HepG2 (cell line): ENCODE data around the gene ASB7. TPM values are rescaled to one million over a fixed set of nuclear protein-coding genes. Genes with fewer than 3 reads are reported as not detected.

ENCODE experiments used
- ATAC-seq: fragments of 200-7000 bp; cut with Tn5 transposase; 3 replicates; pipeline ENCODE4 v1.9.1; 2020; ENCODE audit warnings: mild to moderate bottlenecking, moderate library complexity
- BruUV-seq: library from RNA; stranded (reverse); fragments of 400-500 nt; replicated peaks from 2 replicates; lab custom pipeline; 2021; lab: Mats Ljungman, UMichigan
- CTCF ChIA-PET: fragments of 300-600 bp; formaldehyde crosslinking; extraction: SDS; loops from one replicate; lab custom pipeline; 2021; ENCODE audit warnings: low total read pairs, inconsistent platforms, low intra/inter-chr PET ratio; lab: Yijun Ruan, JAX
- POLR2A ChIA-PET: fragments of 350-600 bp; sonication (Branson Sonifier 250); formaldehyde crosslinking; loops from one replicate; lab custom pipeline; 2020; ENCODE audit warnings: antibody characterized with exemption, inconsistent platforms; lab: Yijun Ruan, JAX
- DNase-seq: peaks from one replicate; pipeline ENCODE4 v3.0.0-alpha.2; 2015; ENCODE audit warnings: low spot score
- FAIRE-seq: peaks from 3 replicates; lab custom pipeline; 2011; peaks lifted over from hg19 to GRCh38; lab: Jason Lieb, UNC
- H2AFZ ChIP-seq: one replicate; pipeline ENCODE4 v1.6.1; 2011; ENCODE audit warnings: low read length, inconsistent platforms
- H3K27ac ChIP-seq: fragments of 300-600 bp; 3 replicates; pipeline ENCODE4 v1.8.0; 2011; ENCODE audit warnings: mixed run types, mild to moderate bottlenecking, mixed read lengths, low read length, inconsistent platforms; ENCODE audit not compliant: insufficient read depth; ENCODE audit errors: extremely low read length
- H3K27me3 ChIP-seq, 2 experiments: fragments of 200-600 bp in 1 of 2; 2 replicates in 1 of 2; 3 replicates in 1 of 2; pipeline versions ENCODE4 v1.6.0 to v1.8.0; 2011; ENCODE audit warnings: low read length in 2 of 2, mild to moderate bottlenecking in 2 of 2, moderate library complexity in 2 of 2, inconsistent platforms in 1 of 2; ENCODE audit not compliant: insufficient read depth in 2 of 2, control insufficient read depth in 1 of 2
- H3K36me3 ChIP-seq, 2 experiments: fragments of 200-600 bp in 1 of 2; replicated peaks in 1 of 2; 2 replicates in 1 of 2; 3 replicates in 1 of 2; pipeline versions ENCODE4 v1.5.1 to v1.8.0; 2011; ENCODE audit warnings: low read length in 2 of 2, inconsistent platforms in 1 of 2; ENCODE audit not compliant: insufficient read depth in 2 of 2, control insufficient read depth in 1 of 2
- H3K4me1 ChIP-seq: 2 replicates; pipeline ENCODE4 v1.5.1; 2012; ENCODE audit warnings: low read length, inconsistent platforms; ENCODE audit not compliant: insufficient read depth
- H3K4me2 ChIP-seq: 2 replicates; pipeline ENCODE4 v1.6.0; 2011; ENCODE audit warnings: low read depth, low read length, inconsistent platforms
- H3K4me3 ChIP-seq, 3 experiments: fragments of 200-600 bp in 1 of 3; sonication (generic), shearing (Covaris generic) in 1 of 3; replicated peaks in 1 of 3; 2 replicates each; pipeline ENCODE4 v1.5.1; 2011 to 2016; ENCODE audit warnings: low read length in 3 of 3, inconsistent platforms in 2 of 3, low read depth in 2 of 3, mild to moderate bottlenecking in 2 of 3, control low read depth in 1 of 3, mixed read lengths in 1 of 3; ENCODE audit not compliant: insufficient read depth in 1 of 3
- H3K79me2 ChIP-seq: one replicate; pipeline ENCODE4 v1.6.1; 2011; ENCODE audit warnings: low read length, inconsistent platforms; ENCODE audit not compliant: insufficient read depth
- H3K9ac ChIP-seq: 2 replicates; pipeline ENCODE4 v1.6.0; 2011; ENCODE audit warnings: mild to moderate bottlenecking, low read depth, low read length, inconsistent platforms; ENCODE audit not compliant: insufficient read depth
- H3K9me3 ChIP-seq: 2 replicates; pipeline ENCODE4 v1.5.1; 2012; ENCODE audit warnings: mild to moderate bottlenecking, low read length
- H4K20me1 ChIP-seq: 2 replicates; pipeline ENCODE4 v1.6.0; 2011; ENCODE audit warnings: inconsistent platforms, mild to moderate bottlenecking, low read length, moderate library complexity; ENCODE audit not compliant: insufficient read depth
- AGO1 ChIP-seq: fragments of 200-400 bp; formaldehyde crosslinking; IDR thresholded peaks from 2 replicates; pipeline ENCODE4 v1.6.1; 2017; ENCODE audit warnings: mild to moderate bottlenecking, low read depth, low read length, moderate library complexity; ENCODE audit not compliant: poor library complexity, severe bottlenecking
- BRD4 ChIP-seq: sonication (generic); formaldehyde crosslinking; IDR thresholded peaks from 2 replicates; pipeline ENCODE4 v1.4.0; 2020; ENCODE audit warnings: missing genetic modification reagents
- HES4 ChIP-seq: sonication (generic); formaldehyde crosslinking; IDR thresholded peaks from 2 replicates; pipeline ENCODE4 v1.9.0; 2021; ENCODE audit warnings: mild to moderate bottlenecking, missing genetic modification reagents, borderline replicate concordance
- MBNL3 ChIP-seq: fragments of 250-450 bp; sonication (Bioruptor Pico); conservative IDR thresholded peaks from 2 replicates; pipeline ENCODE4 v1.8.0; 2022; ENCODE audit warnings: mild to moderate bottlenecking, inconsistent platforms
- NFE2L1 ChIP-seq: sonication (generic); formaldehyde crosslinking; IDR thresholded peaks from 2 replicates; pipeline ENCODE4 v1.4.0; 2020; ENCODE audit warnings: missing genetic modification reagents, mild to moderate bottlenecking, borderline replicate concordance
- PHF21A ChIP-seq: sonication (generic); formaldehyde crosslinking; IDR thresholded peaks from 2 replicates; pipeline ENCODE4 v1.5.0; 2020; ENCODE audit warnings: mild to moderate bottlenecking, missing genetic modification reagents
- SSRP1 ChIP-seq: IDR thresholded peaks from 2 replicates; pipeline ENCODE4 v1.6.1; 2016; ENCODE audit warnings: control low read depth
- ZNF143 ChIP-seq: sonication (generic); formaldehyde crosslinking; IDR thresholded peaks from 2 replicates; pipeline ENCODE4 v1.4.0; 2020; ENCODE audit warnings: missing genetic modification reagents
- ZNF3 ChIP-seq: IDR thresholded peaks from 2 replicates; pipeline ENCODE4 v1.7.0; 2017; ENCODE audit warnings: inconsistent platforms
- ZNF558 ChIP-seq: sonication (generic); formaldehyde crosslinking; IDR thresholded peaks from 2 replicates; pipeline ENCODE4 v1.9.0; 2022; ENCODE audit warnings: mild to moderate bottlenecking, missing genetic modification reagents, borderline replicate concordance
- WGBS: methylation state at CpG from one replicate; pipeline ENCODE4 v1.1.6; 2017; ENCODE audit warnings: low lambda C conversion rate; 5-methylcytosine and 5-hydroxymethylcytosine counted together
- in situ Hi-C: cut with HindIII; loops from 2 replicates; pipeline ENCODE4 v1.10.0; 2017; ENCODE audit warnings: low pct_unique_long_range_greater_than_20kb; ENCODE audit not compliant: extremely low pct_ligation_motif_present
- intact Hi-C: fragments of 100-400 bp; cut with micrococcal nuclease; formaldehyde crosslinking; loops from one replicate; pipeline ENCODE4 v1.10.0; 2022; ENCODE audit not compliant: unreplicated experiment
- polyA plus RNA-seq, 8 experiments: library from polyadenylated mRNA; depleted of rRNA in 3 of 8; stranded (reverse) in 7 of 8; unstranded in 1 of 8; fragments of >200 nt; fragmentation: Illumina TruSeq in 4 of 8; extraction: Trizol in 4 of 8; gene quantifications; 2 replicates each; pipeline versions ENCODE4 v1.2.1 to v1.2.3, GENCODE V29; 2011 to 2016; ENCODE audit warnings: low read depth in 4 of 8, missing spikeins in 1 of 8, mixed read lengths in 1 of 8; ENCODE audit not compliant: insufficient read depth in 1 of 8
- total RNA-seq, 5 experiments: library from RNA; depleted of rRNA; stranded (reverse); fragments of >200 nt; fragmentation: Illumina TruSeq; extraction: Trizol; gene quantifications; 2 replicates each; pipeline ENCODE4 v1.2.3, GENCODE V29; 2016; ENCODE audit warnings: low read depth in 1 of 5
- TF ChIP-seq, protein P1 (sequence below): fragments of 450-650 bp; IDR thresholded peaks from 2 replicates; pipeline ENCODE4 v1.6.1; 2017; ENCODE audit warnings: mild to moderate bottlenecking
- TF ChIP-seq, protein P2 (sequence below): sonication (generic); formaldehyde crosslinking; IDR thresholded peaks from 2 replicates; pipeline ENCODE4 v1.4.0; 2020; ENCODE audit warnings: mild to moderate bottlenecking, missing genetic modification reagents

Gene ASB7
- total and polyA plus RNA-seq, 2 of the 13 experiments (the other 11 are each of a cell fraction or from before 2014, with no cell fraction given) = 7.7 to 12.1 TPM

DNA sequence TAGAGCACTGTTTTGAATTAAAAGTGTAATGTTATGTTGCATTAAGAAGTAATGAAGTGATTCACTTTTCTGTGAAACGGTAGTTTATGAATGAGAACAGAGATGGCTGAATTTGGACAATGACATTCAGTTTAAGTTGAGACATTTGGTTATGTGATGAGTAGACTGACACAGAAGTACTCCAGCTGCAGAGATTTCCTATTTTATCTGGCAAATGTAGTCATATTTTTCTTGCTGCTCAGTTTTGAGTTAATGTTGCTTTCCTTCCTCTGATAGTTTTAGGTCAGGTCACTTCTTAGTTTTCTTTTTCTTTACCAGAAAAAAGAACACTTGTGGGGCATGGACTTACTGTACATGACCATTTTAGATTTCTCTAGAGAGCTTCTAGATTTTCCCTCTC, 51.2 kb downstream of the ASB7 start (continued):
- no peak for TF ChIP-seq BRD4 (CRISPR knock-in tag)
- TF ChIP-seq PHF21A (CRISPR knock-in tag) = no peak
- no peak for TF ChIP-seq MBNL3 (CRISPR knock-in tag)
- TF ChIP-seq ZNF143 (CRISPR knock-in tag) = no peak
- TF ChIP-seq, protein P1, sequence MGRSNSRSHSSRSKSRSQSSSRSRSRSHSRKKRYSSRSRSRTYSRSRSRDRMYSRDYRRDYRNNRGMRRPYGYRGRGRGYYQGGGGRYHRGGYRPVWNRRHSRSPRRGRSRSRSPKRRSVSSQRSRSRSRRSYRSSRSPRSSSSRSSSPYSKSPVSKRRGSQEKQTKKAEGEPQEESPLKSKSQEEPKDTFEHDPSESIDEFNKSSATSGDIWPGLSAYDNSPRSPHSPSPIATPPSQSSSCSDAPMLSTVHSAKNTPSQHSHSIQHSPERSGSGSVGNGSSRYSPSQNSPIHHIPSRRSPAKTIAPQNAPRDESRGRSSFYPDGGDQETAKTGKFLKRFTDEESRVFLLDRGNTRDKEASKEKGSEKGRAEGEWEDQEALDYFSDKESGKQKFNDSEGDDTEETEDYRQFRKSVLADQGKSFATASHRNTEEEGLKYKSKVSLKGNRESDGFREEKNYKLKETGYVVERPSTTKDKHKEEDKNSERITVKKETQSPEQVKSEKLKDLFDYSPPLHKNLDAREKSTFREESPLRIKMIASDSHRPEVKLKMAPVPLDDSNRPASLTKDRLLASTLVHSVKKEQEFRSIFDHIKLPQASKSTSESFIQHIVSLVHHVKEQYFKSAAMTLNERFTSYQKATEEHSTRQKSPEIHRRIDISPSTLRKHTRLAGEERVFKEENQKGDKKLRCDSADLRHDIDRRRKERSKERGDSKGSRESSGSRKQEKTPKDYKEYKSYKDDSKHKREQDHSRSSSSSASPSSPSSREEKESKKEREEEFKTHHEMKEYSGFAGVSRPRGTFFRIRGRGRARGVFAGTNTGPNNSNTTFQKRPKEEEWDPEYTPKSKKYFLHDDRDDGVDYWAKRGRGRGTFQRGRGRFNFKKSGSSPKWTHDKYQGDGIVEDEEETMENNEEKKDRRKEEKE = no peak
- TF ChIP-seq NFE2L1 (CRISPR knock-in tag) = no peak
- TF ChIP-seq ZNF3 (CRISPR knock-in tag) = no peak

DNA sequence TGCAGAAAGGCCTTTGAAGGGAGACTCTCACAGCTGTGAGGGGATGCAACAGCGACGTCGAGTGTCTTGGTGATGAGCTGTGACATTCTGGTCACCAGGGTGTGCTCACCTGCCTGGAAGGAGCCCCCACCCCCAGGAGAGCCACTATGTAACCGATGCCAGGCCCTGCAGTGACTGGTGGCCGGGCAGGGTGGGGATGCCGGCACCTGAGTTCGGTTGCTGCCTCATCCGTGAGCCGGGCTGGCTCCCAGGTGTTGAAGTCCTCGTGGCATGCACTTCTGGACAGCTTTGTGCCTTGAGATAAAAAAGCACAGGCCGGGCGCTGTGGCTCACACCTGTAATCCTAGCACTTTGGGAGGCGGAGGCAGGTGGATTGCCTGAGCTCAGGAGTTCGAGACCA, 56.5 kb downstream of the ASB7 start:
- BruUV-seq = no TSS peak

More for the DNA sequence above, 56.5 kb downstream of the ASB7 start:
- Histone ChIP-seq H3K27ac (no peak overlapping the region), H3K36me3 (no peaks in the 10 kb centered on the region; a peak in 1 of 5 replicates), H3K27me3 (peaks cover 0 to 5% of the 10 kb centered on the region in 2 experiments; a peak in 1 of 5 replicates)
- TF ChIP-seq, protein P2, sequence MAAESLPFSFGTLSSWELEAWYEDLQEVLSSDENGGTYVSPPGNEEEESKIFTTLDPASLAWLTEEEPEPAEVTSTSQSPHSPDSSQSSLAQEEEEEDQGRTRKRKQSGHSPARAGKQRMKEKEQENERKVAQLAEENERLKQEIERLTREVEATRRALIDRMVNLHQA (CRISPR knock-in tag) = no peak
- TF ChIP-seq HES4 (CRISPR knock-in tag) = no peak
- no peak for TF ChIP-seq PHF21A (CRISPR knock-in tag)
- no peak for TF ChIP-seq SSRP1 (CRISPR knock-in tag)
- TF ChIP-seq AGO1 = no peak
- TF ChIP-seq ZNF558 (CRISPR knock-in tag) = no peak
- TF ChIP-seq, all 625 proteins: peak for 0
- in situ Hi-C loops (loop anchor here (25.0 kb wide), 2 partner anchors 353 to 603 kb away; partner anchors contain the start of gene CHSY1), intact Hi-C loops (no loop called here)
- no peak for ATAC-seq
- no peak overlapping the region for H3K9ac ChIP-seq
- no peaks in the 10 kb centered on the region for H3K79me2 ChIP-seq
- H2AFZ ChIP-seq = no peak overlapping the region
- H3K4me1 ChIP-seq = no peaks in the 10 kb centered on the region
- no peaks in the 10 kb centered on the region for H4K20me1 ChIP-seq
- no peak for FAIRE-seq
- WGBS = 61% methylated on average over 3 of the region's 14 CpGs
- no peak overlapping the region for H3K4me2 ChIP-seq
- POLR2A ChIA-PET = no interaction called here
- no peak for DNase-seq
- no peak overlapping the region for H3K4me3 ChIP-seq
- CTCF ChIA-PET = no interaction called here
- no peaks in the 10 kb centered on the region for H3K9me3 ChIP-seq
